ENCODE results near the gene CELF4. TPM values are rescaled to one million over a fixed set of nuclear protein-coding genes. Genes with fewer than 3 reads are reported as not detected.

CELF4 gene
- total and polyA plus RNA-seq, 4 donors: 0.24 to 3.0 (median 1.3) TPM

- no peak for ATAC-seq (ENCODE audit: insufficient read depth, low FRiP score)
Observed at GRCh38 chr18:37496568-37496967, 69.0 kb downstream of the CELF4 start.

GRCh38 chr18:37495354-37495753, 70.2 kb downstream of the CELF4 start:
- ATAC-seq (ENCODE audit: insufficient read depth, low FRiP score) (no peak), DNase-seq (no peak)
- no peak overlapping the region for H3K4me3 ChIP-seq
- H3K9me3 ChIP-seq (ENCODE audit: control insufficient read depth in 4 of 4, insufficient read depth in 3 of 4, low read length in 3 of 4): no peaks in the 10 kb centered on the region
- H3K27me3 ChIP-seq (ENCODE audit: control insufficient read depth in 3 of 3, insufficient read depth in 3 of 3, low read length in 2 of 3): peaks cover 0 to 5% (median 0%) of the 10 kb centered on the region in 3 donors
- no peak overlapping the region for H3K27ac ChIP-seq (ENCODE audit: low read depth in 1 of 2, low read length in 1 of 2)
- H3K9ac ChIP-seq (ENCODE audit: insufficient read depth in 1 of 2, low read length in 2 of 2): no peak overlapping the region
- 59 to 81% methylated on average over 2 of the region's 2 CpGs for WGBS, 2 donors
- H3K4me1 ChIP-seq (ENCODE audit: control insufficient read depth in 5 of 5, insufficient read depth in 5 of 5, low read length in 5 of 5): no peaks in the 10 kb centered on the region
- no peaks in the 10 kb centered on the region for H3K36me3 ChIP-seq (ENCODE audit: control insufficient read depth in 4 of 4, insufficient read depth in 4 of 4, low read length in 4 of 4)
- TF ChIP-seq CTCF (IDR thresholded peaks at IDR 0.05; ENCODE audit: control extremely low read depth, extremely low read depth): no peak

More at GRCh38 chr18:37496568-37496967, 69.0 kb downstream of the CELF4 start:
- TF ChIP-seq CTCF (IDR thresholded peaks at IDR 0.05; ENCODE audit: control extremely low read depth, extremely low read depth): no peak
- Histone ChIP-seq H3K9ac (ENCODE audit: insufficient read depth in 1 of 2, low read length in 2 of 2) (no peak overlapping the region), H3K27ac (ENCODE audit: low read depth in 1 of 2, low read length in 1 of 2) (no peak overlapping the region), H3K4me3 (no peak overlapping the region), H3K27me3 (ENCODE audit: control insufficient read depth in 3 of 3, insufficient read depth in 3 of 3, low read length in 2 of 3) (no peaks in the 10 kb centered on the region), H3K4me1 (ENCODE audit: control insufficient read depth in 5 of 5, insufficient read depth in 5 of 5, low read length in 5 of 5) (no peaks in the 10 kb centered on the region), H3K36me3 (ENCODE audit: control insufficient read depth in 4 of 4, insufficient read depth in 4 of 4, low read length in 4 of 4) (no peaks in the 10 kb centered on the region), H3K9me3 (ENCODE audit: control insufficient read depth in 4 of 4, insufficient read depth in 3 of 4, low read length in 3 of 4) (no peaks in the 10 kb centered on the region)
- no peak for DNase-seq
- 88 to 93% methylated on average over 6 of the region's 6 CpGs for WGBS, 2 donors

- Histone ChIP-seq H3K27me3 (ENCODE audit: control insufficient read depth in 3 of 3, insufficient read depth in 3 of 3, low read length in 2 of 3) (peaks cover 0 to 8% (median 0%) of the 10 kb centered on the region in 3 donors), H3K9me3 (ENCODE audit: control insufficient read depth in 4 of 4, insufficient read depth in 3 of 4, low read length in 3 of 4) (no peaks in the 10 kb centered on the region), H3K4me3 (no peak overlapping the region), H3K4me1 (ENCODE audit: control insufficient read depth in 5 of 5, insufficient read depth in 5 of 5, low read length in 5 of 5) (no peaks in the 10 kb centered on the region), H3K27ac (ENCODE audit: low read depth in 1 of 2, low read length in 1 of 2) (no peak overlapping the region), H3K9ac (ENCODE audit: insufficient read depth in 1 of 2, low read length in 2 of 2) (no peak overlapping the region), H3K36me3 (ENCODE audit: control insufficient read depth in 4 of 4, insufficient read depth in 4 of 4, low read length in 4 of 4) (no peaks in the 10 kb centered on the region)
- DNase-seq: no peak
- 87 to 97% methylated on average over 5 of the region's 5 CpGs for WGBS, 2 donors
- no peak for TF ChIP-seq CTCF (IDR thresholded peaks at IDR 0.05; ENCODE audit: control extremely low read depth, extremely low read depth)
- no peak for ATAC-seq (ENCODE audit: insufficient read depth, low FRiP score)
Observed at GRCh38 chr18:37494406-37494805, 71.2 kb downstream of the CELF4 start.

DNA sequence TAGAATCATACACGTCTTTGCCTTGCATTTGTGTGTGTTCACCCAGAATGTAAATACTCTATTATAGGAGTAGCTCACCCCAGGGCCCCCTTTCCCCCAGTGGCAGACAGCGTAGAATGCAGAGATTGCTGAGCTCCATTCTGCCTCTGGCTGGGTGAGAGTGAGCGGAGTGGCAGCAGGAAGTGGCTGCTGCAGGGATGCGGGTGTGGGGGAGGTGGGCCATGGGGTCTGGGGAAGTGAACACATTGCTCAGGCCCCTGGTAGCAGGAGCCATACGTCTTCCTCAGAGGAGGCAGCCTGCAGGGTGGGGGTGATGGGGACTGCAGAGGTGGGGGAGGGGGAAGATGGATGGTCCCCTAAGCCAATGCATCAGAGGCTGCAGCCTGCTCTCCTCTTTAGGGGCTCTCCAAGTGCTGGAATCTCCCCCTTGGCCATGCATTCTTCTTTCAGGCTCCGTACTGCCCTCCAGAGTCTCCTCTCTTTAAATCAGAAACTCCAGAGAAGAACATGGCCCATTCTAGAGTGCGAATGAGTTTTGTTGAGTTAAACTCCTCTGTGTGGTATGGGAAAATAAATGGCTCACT, 72.2 kb downstream of the CELF4 start:
- Histone ChIP-seq H3K4me1 (ENCODE audit: control insufficient read depth in 5 of 5, insufficient read depth in 5 of 5, low read length in 5 of 5) (peaks cover 0 to under 1% (median 0%) of the 10 kb centered on the region in 5 donors), H3K9me3 (ENCODE audit: control insufficient read depth in 4 of 4, insufficient read depth in 3 of 4, low read length in 3 of 4) (no peaks in the 10 kb centered on the region), H3K27me3 (ENCODE audit: control insufficient read depth in 3 of 3, insufficient read depth in 3 of 3, low read length in 2 of 3) (peaks cover 0 to 8% (median 0%) of the 10 kb centered on the region in 3 donors), H3K36me3 (ENCODE audit: control insufficient read depth in 4 of 4, insufficient read depth in 4 of 4, low read length in 4 of 4) (no peaks in the 10 kb centered on the region), H3K27ac (ENCODE audit: low read depth in 1 of 2, low read length in 1 of 2) (no peak overlapping the region), H3K9ac (ENCODE audit: insufficient read depth in 1 of 2, low read length in 2 of 2) (no peak overlapping the region), H3K4me3 (no peak overlapping the region)
- TF ChIP-seq CTCF (IDR thresholded peaks at IDR 0.05; ENCODE audit: control extremely low read depth, extremely low read depth): no peak
- WGBS, 2 donors: 56 to 57% methylated on average over 7 of the region's 7 CpGs
- ATAC-seq (ENCODE audit: insufficient read depth, low FRiP score) (no peak), DNase-seq (no peak)
